A673 (cell line): ENCODE measurements around the gene AMPD2.

ENCODE experiments used
- CTCF ChIP-seq: fragments of 300-800, 200-600 bp; sonication (generic); conservative IDR thresholded peaks from 2 replicates; pipeline ENCODE4 v1.5.1; 2017; ENCODE audit warnings: low read depth, mild to moderate bottlenecking, antibody characterized with exemption, low read length, moderate library complexity, mixed read lengths
- EZH2 ChIP-seq: fragments of 200-600 bp; sonication (generic); IDR thresholded peaks from 2 replicates; pipeline ENCODE4 v1.6.1; 2017; ENCODE audit warnings: borderline replicate concordance, low read depth, mild to moderate bottlenecking, mixed read lengths, antibody characterized with exemption, low read length; ENCODE audit not compliant: poor library complexity, severe bottlenecking

- TF ChIP-seq CTCF (no peak), EZH2 (no peak)
These were observed 23.0 kb downstream of the AMPD2 start for GRCh38 chr1:109642626-109643025.
